HG03064 (cell line): Measurements from ENCODE around the gene FLNB.

ENCODE experiments used
- ATAC-seq: cut with Tn5 transposase; IDR thresholded peaks from one replicate; pipeline ENCODE4 v1.9.1; 2021; ENCODE audit warnings: low read depth; ENCODE audit not compliant: unreplicated experiment

Gene FLNB

GRCh38 chr3:58072052-58072762 lies 64.0 kb downstream of the FLNB start:
- ATAC-seq = no peak

GRCh38 chr3:58072763-58073130 lies 64.5 kb downstream of the FLNB start:
- no peak for ATAC-seq

- peak; percentile 53 for ATAC-seq
Measured at GRCh38 chr3:58073301-58074108, 65.3 kb downstream of the FLNB start.

- peak; percentile 25 for ATAC-seq
Measured at GRCh38 chr3:58074116-58074715, 66.0 kb downstream of the FLNB start.

- no peak for ATAC-seq
Measured at GRCh38 chr3:58074997-58075396, 66.8 kb downstream of the FLNB start.

DNA sequence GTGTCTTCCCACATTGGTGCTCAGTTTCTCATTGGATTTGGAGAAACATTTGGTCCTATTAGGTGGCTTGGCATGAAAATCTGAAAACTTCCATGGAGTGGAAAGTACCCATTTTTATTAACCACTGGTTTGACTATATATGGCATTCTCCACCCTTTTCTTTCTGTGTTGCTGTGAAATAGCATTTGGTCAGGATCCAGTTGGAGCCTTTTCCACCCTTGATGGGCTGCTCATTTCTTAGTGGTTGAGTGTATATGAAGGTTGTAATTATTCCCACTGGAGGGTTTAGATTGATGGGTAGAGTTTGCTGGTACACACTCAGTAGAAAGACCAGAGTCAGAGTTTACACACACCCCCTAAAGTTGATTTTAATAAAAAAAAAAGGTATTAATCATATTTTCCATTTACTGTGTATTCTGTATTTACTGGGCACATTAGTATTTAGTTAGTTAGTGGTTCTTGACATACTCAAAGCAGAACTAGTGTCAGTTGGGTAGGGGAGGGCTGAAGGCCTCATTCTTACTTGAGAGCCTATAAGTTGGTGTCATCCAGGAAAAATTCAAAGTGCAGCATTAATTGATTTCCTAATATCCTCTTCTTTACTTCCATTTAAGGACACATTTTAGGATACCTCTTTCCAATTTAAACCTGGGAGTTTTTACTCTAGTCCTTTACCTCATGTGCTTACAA lies 69.5 kb downstream of the FLNB start:
- no peak for ATAC-seq

DNA sequence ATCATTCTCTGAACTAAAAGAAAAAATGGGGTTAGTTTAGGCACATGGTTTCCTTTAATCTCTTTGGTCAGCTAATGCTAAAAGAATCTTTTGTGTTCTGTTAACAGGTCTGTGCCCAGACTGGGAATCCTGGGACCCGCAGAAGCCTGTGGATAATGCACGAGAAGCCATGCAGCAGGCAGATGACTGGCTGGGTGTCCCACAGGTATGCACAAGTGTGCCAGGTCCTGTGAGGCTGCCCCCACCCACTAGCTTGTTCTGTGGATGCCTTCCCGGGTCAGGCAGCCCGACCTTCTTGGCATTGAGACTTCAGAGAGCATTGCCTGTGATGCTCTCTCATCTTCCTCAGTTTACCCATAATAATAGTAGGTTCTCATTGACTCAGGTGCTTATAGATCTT lies 70.4 kb downstream of the FLNB start:
- no peak for ATAC-seq

- ATAC-seq = no peak
Measured at GRCh38 chr3:58079773-58080172, 71.6 kb downstream of the FLNB start.

DNA sequence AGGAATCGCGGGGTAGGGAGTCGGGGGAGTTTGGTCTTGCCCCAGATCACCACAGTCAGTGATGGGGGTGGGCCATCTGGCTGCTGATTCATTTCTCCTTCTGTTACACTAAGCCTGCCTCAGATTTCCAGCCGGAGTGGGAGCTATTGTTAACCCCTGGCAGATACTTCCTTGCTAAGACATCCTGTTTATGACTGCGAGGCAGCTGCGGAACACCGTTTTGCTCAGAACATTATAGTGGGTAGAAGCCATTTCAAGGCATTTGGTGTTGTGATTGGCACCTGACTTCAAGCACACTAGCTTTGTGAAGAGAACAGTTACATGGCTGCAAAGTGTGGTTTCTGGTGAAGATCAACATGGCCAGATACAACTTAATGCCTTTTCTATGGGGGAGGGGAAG lies 73.8 kb downstream of the FLNB start:
- no peak for ATAC-seq

- no peak for ATAC-seq
Measured at GRCh38 chr3:58084166-58084565, 75.9 kb downstream of the FLNB start.

DNA sequence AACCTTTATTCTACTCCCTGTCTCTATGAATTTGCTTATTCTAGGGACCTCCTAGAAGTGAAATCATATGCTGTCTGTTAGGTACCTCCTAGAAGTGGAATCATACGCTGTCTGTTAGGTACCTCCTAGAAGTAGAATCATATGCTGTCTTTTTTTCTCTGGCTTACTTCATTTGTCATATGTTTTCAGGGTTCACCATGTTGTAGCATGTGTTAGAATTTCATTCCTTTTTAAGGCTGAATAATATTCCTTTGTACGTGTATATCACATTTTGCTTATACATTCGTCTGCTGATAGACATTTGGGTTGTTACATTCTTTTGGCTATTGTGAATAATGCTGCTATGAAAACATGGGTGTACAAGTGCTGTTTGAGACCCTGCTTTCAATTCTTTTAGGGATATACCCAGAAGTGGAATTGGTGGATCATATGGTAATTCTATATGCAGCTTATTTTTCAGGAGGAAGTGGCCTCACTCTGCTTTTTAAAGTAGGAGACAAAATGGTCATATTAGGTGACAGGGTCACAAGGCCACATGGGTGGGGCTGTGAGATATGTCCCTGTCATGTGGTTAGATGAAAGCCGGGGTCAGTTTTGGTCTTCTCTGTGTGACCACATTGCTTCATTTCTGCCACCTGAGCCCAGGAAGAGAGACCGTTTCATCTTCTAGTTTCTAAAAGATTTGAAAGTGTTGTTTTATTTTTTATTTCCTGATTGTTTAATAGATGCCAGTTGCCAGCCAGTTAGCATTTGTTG lies 76.7 kb downstream of the FLNB start:
- ATAC-seq = peak; percentile 92

DNA sequence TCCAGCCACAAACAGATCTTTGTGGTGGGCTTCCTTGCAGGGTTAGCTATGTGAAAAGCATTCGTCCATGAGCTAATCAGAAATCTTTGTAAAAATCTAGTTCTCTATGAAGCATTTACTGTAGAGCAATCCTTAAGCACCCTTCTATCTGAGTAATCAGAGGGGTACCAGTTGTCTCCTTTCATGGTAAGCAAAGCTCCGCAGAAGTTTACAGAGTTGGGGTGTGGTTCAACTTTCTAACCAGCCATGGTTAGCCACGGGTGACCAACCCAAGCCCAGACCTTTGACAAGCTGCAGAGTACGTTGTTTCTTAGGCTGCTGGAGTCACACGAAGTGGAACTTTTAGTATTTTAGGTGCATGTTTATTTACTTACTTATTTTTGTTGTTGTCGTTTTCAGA lies 77.4 kb downstream of the FLNB start:
- peak; percentile 34 for ATAC-seq

DNA sequence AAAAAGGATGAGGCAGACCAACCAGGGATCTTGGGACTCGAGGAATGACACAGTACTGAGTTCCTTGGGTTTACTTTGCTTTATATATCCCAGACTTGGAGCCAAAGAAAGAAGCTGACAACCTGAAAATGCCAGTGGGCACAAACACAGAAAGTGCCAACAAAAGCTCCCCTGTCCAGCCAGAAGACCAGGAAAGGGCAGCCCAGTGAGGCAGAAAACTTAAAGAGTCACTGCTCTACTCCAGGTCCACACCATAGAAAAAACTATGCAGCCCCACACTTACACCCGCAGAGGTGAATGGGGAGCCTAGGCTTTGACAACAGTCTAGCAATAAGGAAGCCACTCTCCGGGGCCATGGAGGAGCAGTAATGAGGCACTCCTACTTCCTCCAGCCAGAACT lies 80.3 kb downstream of the FLNB start:
- no peak for ATAC-seq

DNA sequence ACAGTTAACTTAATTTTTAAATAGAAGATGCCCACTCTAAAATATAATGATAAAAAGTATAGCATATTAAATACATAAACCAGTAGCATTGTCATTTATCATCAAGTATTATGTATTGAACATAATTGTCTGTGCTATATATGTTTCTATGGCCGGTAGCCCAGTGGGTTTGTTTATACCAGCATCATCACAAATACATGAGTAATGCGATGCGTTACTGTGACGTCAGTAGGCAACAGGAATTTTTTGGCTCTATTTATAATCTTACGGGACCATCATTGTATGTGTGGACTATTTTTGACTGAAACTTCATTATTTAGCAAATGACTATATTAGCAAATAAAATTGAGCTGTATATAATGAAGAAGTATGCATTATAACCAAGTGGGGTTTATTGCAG lies 82.1 kb downstream of the FLNB start:
- ATAC-seq = no peak

DNA sequence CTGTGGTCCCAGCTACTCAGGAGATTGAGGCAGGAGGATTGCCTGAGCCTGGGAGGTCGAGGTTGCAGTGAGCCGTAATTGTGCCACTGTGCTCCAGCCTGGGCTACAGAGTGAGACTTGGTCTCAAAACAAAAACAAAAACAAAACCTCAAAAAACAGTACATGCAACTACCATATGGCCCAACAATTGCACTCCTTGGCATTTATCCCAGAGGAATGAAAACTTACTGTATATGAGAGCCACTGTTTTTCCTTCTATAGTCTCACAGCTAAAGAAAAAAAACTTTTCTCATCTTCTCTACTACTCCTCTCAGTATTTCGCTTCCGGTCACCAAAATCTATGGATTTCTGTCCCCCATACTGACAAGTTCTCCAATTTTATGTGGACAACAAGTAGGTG lies 84.3 kb downstream of the FLNB start:
- no peak for ATAC-seq

DNA sequence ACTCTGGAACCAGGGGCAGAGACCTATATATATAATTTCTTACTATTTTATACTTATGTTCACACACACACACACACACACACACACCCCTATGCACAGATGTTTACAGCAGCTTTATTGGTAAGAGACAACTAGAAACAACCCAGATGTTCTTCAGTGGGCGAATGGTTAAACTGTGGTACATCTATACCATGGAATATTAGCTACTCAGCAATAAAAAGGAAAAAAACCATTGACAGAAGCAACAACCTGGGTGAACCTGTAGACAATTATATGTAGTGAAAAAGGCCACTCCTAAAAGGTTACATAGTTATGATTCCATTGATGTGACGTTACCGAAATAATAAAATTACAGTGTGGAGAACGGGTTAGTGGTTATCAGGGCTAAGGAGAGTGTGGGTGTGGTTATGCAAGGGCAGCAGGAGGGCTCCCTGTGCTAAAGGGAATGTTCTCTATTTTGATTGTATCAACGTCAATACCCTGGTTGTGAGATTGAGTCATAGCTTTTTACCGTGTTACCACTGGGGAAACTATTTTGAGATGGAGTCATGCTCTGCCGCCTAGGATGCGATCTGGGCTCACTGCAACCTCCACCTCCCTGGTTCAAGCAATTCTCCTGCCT lies 85.5 kb downstream of the FLNB start:
- ATAC-seq = no peak

- ATAC-seq = no peak
Measured at GRCh38 chr3:58094657-58095056, 86.4 kb downstream of the FLNB start.

DNA sequence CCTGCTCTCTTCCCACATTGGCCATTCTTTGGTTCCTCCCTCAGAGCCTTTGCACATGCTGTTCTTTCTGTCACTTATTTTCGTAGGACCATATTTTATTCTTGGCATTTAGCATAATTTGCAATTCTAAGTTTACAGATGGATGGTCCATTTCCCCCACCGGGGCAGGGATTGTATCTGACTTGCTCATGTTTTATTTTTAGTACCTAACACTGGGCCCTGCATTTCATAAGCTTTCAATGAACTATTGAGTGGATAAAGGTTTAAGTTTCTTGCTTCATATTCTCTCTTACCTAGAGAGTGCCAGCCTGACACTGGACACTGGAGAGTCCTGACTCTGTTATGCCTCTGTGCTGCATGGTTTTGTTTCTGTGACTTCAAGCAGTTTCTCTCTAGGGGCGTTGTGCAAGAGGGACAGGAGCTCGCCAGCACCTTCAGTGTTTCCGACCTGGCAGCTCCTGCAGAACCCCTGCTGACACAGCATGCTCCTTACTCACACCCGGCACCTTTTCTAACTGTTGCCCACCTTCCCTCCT lies 87.4 kb downstream of the FLNB start:
- no peak for ATAC-seq

- ATAC-seq = no peak
Measured at GRCh38 chr3:58098531-58098930, 90.3 kb downstream of the FLNB start.

- ATAC-seq = no peak
Measured at GRCh38 chr3:58099865-58100264, 91.6 kb downstream of the FLNB start.
